CD4-positive, alpha-beta T cell treated with Interleukin-17A for 4 hours (primary cell): Measurements from ENCODE around the gene STK32C.

ENCODE experiments used
- DNase-seq: peaks from one replicate; pipeline ENCODE4 v3.0.0-alpha.2; 2020; ENCODE audit warnings: mixed read lengths

STK32C gene

DNA sequence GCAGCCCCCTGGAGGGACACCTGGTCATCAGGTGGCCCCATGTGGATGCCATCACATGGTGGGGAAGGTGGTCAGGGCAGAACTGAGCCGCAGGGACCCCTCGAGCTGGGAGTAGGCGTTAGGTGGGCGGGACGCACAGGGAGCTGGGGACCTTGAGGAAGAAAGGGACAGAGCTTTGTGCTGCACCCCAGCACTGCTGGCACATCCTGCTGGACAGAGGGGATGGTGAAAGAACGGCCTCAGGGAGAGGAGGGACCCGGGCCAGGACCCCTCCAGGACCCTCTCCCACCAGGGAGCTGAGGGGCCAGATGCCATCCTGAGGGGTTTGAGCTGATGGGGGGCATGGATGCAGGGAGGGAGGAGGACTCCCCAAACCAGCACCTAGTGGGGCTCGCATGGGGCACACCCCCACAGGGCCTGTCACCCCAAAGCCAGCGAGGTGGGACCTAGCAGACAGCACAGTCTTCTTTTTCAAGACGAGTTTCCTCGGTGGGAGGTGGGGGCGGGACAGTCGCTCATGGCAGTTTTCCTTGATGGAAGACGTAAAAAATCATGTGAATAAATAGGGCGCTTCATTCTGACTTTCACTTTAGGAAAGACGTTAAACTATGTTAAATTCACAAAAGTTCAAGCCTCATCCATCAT, 43.3 kb downstream of the STK32C start:
- DNase-seq, result no peak

DNA sequence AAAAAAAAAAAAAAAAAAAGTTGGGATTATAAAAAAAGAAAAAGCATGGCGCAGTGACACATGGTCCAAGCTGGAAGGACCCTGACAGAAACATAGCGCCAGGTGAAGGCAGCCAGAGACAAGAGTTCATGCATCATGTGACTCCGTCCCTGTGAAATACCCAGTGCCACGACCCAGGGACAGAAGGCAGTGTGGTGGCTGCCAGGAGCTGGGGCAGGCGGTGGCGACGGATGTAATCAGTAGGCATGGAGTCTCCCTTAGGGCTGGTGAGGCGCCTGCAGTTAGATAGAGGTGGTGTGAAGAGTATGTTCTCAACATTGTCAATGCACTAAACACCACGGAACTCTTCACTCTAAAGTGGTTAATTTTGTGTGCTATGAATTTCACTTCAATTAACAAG, 43.9 kb downstream of the STK32C start:
- DNase-seq, result no peak

DNA sequence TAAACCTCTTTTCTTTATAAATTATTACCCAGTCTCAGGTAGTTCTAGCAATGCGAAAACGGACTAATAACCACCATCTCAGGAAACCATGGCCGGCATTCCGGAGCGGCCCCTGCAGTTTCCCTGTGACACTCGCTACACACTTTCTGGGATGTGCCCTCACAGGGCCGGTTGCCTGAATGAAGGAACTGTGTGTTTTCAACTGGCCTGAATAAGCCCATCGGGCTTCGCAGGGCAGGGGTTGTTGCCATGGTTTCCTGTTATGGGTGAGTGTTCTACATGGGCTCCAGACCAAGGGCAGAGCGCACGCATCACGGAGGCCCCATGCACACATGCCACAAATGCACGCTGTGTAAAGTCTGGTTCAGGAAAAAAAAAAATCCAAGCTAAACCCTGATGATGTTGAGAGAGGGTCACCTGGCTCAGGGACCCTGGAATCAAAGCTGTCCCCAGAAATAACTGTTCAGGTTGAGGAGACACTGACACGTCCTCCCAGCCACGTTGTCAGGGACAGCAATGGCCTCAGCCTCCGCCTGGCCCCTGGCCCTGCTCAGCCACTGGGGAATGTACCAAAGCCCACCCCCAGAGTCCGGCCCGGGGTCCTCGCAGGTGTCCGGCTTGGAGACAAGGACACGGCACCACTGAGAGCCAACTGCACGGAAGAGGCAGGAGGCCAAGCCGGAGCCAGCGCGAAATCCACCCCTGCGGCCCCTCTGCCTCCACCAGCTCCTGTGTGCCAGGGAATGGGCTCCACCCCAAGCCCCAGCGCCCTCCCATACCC, 47.9 kb downstream of the STK32C start:
- no peak for DNase-seq

DNA sequence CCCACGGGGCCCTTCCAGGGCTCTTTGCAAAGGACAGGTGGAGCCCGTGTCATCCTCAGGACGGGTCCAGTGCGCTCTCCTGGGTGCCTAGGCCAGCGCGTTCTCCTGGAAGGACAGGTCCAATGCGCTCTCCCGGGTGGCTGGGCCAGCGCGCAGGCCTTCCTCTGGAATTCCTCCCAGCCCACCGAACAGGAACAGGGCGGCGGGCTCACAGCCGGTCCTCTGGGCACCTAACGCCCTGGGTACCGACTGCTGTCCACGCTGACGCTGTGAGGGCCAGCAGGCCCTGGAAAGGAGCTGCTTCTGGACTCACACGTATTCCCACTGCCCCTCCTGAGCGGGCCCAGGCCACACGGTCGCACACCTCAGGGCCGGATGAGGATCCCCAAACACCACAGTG, 49.3 kb downstream of the STK32C start:
- DNase-seq, result no peak

DNA sequence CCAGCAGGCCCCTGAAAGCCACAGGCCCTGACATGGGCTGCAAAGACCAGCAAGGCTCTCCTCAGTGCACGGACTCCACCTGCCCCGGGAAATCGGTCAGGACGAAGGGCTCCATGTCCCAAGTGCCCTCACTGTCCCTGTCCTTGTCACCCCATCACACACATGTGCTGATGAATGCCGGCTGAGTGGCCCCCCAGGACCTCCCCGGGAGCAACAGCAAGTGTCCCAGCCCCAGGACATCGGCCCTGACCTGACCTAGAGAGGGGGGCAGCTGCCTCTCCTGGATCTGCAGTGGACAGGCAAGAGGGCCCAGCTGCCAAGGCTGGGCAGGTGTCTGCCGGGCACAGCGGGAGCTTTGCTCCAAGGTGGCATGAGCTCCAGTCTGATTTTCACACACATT, 49.8 kb downstream of the STK32C start:
- no peak for DNase-seq

DNA sequence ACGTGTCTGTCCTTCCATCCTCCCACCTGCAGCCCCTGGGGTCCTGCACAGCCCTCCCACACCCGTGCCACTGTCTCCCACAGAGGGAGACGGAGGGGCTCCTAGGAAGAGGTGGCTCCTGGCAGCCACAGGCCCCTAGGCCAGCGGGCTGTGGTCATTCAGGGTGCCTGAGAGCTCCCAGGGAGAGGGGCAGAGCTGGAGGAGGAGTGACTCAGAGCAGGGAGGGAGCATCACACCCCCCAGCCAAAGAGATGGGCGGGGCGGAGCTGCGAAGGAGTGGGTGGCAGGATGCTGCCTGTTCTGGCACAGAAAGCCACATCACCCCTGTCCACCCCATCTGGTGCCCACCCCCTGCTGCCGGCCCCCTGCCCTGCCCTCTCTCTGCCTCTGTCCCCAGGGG, 50.5 kb downstream of the STK32C start:
- peak; percentile 37 for DNase-seq

DNA sequence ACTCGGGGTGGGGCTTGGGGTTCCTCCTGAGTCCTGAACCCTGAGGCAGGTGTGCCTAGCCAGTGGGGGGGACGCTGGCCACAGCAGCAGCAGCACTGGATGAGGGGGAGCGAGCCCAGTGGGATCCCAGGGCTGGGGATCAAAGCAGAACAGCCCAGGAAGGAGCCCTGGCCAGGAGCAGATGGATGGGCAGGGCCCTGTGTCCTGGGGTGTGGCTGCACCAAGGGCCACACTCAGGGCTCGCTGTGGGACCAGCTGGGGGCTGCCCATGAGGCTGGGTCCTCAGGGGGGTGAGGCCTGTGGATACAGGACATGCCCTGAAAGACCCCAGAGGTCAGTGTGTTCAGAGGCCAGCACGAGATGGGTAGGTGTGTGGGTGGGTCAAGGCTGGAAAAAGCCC, 50.9 kb downstream of the STK32C start:
- DNase-seq, result no peak

DNA sequence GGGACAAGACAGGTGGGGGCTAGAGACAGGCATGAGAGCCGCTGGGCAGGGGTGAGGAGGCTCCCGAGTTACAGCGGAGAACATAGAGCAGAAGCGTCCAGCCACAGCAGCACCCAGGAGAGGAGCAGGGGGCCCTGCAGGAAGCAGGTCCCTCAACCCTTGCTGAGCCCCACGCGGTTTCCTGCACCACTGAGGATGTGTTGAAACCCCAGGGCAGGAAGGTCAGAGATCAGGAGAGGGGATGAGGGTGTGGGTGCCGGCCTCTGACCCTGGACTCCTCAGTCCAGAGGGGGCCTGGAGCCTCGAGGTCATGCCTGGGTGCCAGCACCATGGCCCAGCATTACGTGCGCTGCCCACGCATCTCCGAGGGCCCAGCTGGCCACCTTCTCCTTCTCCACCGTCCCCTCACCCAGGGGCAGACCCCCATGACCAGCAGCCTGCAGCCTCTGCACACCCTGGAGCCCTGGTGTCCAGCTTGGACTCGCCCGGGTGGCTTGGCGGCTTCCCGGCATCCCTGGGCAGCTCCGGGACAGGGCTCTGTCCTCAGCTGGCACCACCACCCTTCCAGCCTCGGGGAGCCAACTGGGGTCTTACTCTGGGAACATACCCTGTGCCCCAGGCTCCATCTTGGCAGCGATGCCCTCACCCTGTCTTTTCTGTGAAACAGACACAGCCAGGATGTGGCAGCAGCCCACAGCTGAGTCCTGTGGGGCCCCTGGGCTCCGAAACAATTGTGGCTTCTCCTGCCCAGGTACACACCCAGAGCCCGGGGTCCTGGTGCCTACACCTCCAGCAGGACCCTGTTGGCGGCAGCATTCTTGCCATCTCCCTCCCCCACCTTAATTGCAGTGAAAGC, 52.0 kb downstream of the STK32C start:
- DNase-seq, result peak; percentile 11

DNA sequence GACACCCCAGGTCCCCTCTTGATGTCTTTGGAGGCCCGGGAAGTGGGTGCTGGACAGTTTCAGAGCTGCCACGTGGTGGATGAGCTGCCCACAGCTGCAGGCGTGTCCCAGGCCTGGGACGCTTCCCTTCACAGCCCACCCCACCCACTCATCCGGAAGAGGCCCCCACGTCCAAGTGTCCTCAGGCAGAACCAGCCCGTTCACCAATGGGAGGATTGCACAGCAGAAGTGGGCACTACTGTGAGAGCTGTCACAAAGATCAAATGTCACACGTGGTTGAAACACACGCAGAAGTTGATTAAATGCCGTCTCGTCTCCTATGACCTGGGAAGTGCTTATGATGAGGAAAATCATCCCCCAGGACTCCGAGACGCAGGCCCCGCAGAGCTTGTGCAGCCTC, 52.9 kb downstream of the STK32C start:
- DNase-seq, result no peak

DNA sequence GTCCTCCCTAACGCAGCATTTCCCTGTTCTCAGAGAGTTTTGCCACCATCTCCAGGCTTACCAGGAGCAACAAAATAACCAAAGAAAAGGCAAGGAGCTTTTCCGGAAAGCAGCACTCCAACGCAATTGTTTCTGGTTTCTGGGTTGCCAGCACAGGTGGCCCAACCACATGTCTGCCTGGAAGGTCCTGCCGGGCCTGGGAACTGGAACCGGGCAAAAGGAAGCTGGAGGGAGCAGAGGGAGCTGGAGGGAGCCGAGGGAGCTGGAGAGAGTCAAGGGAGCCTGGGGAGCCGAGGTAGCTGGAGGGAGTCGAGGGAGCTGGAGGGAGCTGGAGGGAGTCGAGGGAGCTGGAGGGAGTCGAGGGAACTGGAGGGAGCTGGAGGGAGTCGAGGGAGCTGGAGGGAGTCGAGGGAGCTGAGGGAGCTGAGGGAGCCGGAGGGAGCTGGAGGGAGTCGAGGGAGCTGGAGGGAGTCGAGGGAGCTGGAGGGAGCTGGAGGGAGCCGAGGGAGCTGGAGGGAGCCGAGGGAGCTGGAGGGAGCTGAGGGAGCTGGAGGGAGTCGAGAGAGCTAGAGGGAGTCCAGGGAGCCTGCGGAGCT, 54.6 kb downstream of the STK32C start:
- DNase-seq, result no peak

DNA sequence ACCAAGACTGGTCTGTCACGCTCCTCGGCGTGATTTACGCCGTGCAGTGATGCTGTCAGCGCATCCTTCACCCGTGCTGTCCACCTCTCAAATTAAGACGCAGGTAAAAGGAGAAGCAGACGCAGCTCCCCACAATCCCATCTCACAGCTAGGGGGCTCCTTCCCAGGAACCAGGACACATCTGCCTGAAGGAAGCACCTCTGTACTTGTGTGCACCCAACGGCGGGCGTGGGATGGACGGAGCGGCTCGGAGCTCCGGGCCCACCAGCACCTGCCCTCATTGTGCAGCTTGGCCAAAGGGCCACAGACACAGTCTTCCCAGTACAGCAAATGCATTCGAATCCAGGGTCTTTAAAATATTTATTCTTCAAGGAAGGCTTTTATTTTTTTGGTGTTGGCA, 55.3 kb downstream of the STK32C start:
- no peak for DNase-seq

DNA sequence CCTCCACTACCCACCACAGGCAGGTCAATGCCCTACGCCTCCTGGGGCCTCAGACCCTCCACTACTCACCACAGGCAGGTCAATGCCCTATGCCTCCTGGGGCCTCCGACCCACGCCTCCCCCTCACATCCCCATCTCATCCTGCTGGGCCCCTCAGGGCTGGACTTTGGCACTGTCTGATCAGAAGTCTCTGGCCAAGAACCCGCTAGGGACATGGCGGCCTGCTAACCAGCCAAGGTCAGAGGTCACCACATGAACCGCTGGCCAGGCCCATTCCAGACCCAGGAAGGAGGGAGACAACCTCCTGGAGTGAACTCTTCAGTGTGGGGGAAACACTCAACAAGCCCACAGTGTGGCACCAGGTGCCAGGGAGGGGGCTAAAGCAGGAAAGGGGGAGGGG, 55.8 kb downstream of the STK32C start:
- no peak for DNase-seq

DNA sequence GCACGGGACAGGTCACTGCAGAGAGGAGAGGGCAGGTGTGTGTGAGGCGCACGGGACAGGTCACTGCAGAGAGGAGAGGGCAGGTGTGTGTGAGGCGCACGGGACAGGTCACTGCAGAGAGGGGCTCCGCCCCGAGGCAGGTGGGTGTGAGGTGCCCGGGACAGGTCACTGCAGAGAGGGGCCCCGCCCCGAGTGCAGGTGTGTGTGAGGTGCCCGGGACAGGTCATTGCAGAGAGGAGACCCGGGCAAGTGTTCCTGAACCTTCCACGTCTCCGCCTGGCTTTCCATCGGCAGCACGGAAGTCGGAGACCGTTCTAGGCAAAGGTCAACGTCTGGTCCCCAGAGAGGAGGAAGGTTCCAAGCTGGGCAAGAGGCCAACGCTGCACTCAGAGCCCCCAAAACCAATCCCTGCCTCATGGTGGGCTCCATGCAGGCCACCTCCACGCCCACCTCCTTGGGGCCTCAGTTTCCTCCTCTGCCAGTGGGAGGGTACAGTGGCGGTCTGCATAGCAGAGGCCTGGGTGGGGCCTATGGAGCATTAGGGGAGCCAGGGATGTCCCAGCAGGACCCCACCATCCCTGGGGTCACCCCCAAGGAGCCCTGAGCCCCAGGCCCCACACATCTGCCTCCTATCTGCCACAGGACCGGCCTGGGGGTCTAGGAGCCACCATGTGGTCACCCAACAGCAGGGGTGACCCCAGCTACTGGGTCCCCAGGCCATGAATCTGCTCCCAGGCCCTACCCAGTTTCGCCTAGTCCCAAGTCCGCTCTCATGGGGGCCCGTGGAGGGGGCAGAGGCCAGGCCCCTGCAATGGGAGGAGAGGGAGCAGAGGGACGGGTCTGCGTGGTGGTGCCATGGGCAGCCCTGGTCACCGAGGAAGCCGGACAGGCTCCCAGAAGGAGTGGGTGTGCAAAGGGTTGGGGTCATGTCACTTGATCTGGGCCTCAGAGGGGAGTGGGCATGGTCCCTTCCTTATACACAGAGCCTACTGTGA, 57.0 kb downstream of the STK32C start:
- DNase-seq, result no peak

DNA sequence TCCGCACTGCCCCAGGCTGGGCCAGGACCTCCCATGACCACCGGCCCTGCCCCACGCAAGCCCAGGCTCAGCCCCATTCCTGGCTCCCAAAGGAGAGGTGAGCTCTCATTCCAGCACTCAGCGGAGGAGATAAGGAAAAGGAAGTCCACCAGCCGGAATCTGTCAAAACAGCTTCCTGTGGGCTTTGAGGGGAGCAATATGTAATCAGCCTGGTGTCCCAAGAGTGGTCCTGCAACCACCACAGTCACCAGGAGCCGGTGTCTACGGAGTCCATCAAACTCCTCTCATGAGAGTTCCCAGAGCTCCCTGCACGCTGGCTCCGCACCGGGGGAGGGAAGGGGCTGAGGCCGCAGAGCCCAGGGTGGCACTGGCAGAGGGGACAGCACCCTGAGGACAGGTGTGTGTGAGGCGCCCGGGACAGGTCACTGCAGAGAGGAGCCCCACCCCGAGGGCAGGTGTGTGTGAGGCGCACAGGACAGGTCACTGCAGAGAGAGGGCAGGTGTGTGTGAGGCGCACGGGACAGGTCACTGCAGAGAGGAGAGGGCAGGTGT, 57.9 kb downstream of the STK32C start:
- no peak for DNase-seq

DNA sequence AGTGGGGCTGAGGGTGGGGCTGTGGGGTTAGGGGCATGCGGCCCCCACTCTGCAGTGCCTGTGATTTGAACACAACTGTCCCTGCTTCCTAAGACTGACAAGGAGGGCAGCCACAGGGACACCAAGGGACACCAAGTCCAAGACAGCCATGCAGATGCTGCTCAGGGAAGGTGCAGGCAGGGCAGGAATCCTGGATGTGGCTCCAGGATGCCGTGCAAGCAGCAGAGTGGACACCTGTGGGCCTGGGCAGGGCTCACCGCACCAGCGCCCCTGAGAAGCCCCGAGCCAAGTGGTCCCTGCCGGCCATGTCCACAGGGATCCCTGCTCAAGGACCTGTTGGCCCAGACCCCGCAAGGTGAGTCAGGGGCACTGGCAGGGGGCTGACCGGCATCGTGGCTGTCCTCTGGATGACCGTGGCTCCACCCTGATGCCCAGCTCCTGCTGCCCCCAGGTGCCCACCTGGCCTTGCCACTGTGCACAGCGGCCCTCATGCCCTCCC, 58.5 kb downstream of the STK32C start:
- DNase-seq, result no peak

DNA sequence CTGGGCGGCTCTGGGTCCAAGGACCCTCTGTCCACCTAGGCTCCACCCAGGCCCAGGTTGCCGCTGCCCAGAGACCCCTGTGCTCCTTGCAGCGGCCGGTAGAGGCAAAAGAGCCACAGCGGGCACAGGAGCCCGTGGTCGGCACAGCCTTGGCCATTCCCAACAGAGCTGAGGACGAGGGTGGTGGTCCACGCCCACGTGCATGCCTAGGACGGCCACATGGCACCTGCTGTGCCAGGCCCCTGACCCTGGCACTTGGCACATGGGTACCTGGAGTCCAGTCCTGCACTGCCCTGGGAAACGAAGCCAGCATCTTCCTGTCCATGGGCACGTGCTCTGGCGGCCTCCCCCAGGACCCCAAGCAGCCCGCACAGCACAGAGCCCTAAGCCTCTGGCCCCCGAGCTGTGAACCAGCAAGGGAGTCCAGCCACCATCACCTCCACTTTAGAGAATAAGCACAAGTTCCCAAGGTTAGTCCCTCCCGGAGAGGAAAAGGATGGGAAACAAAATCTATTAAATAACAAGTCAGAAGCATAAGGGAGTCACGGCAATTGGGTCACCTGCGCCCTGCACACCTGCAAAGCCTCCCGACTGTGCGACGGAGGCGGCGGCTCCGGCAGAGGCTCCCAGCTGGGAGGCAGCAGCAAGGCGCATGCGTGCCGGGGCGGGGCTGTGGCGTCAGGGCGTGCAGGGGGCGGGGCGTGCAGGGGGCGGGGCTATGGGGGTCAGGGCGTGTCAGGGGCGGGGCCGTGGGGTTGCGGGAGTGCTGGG, 59.1 kb downstream of the STK32C start:
- DNase-seq, result peak; percentile 75

DNA sequence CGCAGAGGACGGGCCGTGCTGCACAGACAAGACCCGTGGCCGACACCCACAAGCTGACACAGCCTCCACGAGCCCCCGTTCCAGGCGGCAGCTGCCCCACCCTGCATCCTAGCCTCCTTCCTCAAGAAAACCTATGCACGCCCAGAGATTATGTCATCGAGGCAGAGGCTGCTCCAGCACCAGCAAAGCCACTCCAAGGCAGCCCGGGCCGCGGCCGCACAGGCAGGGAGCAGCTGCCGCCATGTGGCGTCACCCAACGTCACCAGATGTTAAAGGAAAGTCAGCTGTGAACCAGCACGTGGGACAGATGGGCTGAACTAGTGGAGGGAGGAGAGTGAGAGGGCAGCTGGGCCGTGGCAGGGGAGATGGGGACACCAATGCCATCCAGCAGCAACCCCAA, 59.8 kb downstream of the STK32C start:
- DNase-seq, result no peak

DNA sequence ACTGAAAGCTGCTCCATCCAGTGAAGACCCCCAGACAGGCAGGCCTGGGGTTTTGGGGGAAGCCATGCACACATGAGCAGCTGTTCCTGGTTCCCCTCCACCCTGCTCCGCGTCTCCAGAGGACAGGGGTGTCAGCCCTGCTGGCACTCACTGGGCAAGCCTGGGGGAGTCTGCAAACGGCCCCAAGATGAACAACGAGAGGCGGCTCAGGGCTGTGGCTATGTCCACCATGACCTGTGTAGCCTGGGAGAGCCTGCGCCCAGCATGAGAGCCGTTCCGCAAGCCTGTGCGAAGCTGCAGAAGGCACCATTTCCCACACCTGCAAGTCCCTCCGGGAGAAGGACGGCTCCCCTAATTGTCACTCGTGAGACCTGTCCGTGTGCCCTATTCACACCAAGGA, 61.5 kb downstream of the STK32C start:
- DNase-seq, result no peak

DNA sequence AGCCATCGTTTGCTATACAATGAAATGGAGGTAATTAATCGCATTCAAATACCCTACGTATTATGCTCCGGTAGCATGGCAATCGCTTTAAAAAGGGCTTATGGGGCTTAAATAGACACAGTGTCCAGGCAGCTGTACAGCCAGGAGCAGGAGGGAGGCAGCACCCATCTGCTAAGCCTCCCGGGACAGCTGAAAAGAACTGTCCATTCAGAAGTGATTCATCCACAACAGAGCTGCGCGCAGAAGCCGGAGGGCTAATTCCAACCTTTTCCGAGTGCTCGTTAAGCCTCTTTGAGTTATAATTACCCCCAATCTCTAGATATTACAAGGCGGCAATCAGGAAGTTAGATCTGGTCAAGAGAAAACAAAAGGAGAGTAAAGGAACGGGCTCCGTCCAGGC, 62.7 kb downstream of the STK32C start:
- DNase-seq, result no peak

DNA sequence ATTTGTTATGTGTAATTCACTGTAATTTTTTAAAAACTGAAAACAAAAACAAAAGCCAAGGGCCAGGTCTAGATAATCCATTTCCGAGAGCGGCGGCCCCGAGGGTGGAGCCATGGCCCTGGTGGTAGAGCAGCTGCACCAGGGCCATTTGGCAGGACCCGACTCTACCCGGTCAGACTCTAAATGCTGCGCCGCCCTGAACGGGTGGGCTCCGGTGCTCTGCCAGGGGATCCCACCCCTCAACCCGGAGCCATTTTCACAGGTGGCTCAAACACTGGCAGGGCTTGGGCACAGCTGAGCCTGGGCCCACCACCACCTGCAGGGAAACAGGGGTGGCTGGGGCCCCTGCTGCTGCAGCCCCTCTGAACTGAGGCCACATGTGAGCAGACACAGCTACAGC, 64.1 kb downstream of the STK32C start:
- DNase-seq, result no peak

DNA sequence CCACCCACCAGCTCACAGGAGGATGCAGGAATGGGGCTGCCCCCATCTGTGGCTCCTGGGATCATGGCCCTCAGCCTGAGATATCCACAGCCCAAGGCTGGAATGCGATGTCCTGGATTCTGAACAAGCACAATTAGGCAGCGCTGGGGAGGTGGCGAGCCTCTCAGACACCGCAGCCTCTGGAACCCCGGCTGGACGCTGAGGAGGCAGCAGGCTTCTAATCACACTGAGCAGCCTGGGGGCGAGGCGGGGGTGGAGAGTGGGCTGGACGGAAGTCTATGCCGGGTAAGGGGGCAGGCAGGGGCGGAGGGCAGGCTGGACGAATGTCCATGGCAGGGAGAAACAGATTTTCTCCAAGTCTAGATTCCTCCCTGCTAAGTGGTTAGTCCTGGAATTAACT, 64.6 kb downstream of the STK32C start:
- no peak for DNase-seq
